ENCODE data around the gene PWWP2A.
"Not testable (repeated sequence)": the region's sequence is repeated elsewhere in the genome, so short reads cannot be mapped to it uniquely, and the experiment has no call there.

Gene PWWP2A

DNA sequence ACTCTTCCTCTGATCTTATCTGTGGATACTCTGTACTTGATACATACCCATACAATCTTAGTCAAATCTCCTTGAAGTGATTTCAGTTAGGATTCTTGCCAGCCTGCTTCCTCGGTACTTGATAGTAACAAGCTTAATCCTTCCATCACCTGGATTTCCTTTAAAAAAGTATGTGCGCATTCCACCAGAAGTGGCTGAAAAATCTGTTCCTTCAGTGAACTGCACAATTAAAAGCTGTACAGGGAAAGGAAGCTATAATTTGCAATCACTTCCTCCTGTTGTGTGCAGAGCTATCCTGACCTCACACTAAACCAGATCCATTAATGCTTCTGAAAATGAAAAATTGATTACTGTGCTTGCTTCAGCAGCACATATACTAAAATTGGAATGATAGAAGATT, 47.3 kb downstream of the PWWP2A start:
- DNase-seq (ENCODE audit: low read depth): no peak

DNA sequence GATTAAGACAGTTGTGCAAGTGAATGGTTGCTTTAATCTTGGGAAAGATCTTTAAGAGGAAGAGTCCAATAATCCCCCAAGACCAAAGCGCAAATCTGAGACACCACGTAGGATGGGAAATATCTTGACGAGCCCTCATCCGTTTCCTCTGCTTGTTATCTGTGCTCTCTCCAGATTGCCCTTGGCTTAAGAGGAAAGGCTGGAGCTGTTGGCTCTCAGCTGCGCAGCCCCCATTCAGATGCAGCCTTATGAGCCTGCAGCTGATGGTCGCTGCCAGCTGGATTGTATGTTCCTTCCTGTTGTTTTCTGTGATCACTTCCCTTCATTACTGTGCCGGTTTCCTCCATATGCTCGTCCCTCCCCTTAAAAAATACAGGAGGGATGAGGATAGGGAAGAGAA, 47.7 kb downstream of the PWWP2A start:
- DNase-seq (ENCODE audit: low read depth): no peak

GRCh38 chr5:160069120-160069519, 50.1 kb downstream of the PWWP2A start:
- DNase-seq (ENCODE audit: low read depth): not testable (repeated sequence)

- DNase-seq (ENCODE audit: low read depth): no peak
Observed at GRCh38 chr5:160064995-160065614, 54.1 kb downstream of the PWWP2A start.

GRCh38 chr5:160064417-160064810, 54.8 kb downstream of the PWWP2A start:
- DNase-seq (ENCODE audit: low read depth): no peak

DNA sequence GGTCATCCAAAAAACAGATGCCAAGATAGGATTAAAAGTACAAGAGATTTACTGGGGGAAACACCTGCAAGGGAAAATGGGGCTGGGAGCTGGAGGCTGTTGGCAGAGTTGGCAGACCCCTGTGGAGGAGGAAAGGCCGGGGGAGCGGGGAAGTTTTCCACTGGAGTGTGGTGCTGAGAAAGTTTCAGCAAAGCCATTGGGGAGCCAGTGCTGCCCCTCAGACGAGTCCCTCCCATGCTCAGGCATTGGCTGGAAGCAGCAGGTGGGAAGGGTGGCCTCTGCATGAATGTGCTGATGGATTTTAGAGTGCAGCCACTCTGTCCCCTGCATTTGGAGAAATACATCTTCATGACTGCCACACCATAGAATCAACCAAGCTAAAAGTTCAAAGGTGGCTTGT, 57.5 kb downstream of the PWWP2A start:
- DNase-seq (ENCODE audit: low read depth): no peak

GRCh38 chr5:160060001-160060400, 59.2 kb downstream of the PWWP2A start:
- DNase-seq (ENCODE audit: low read depth): no peak

DNA sequence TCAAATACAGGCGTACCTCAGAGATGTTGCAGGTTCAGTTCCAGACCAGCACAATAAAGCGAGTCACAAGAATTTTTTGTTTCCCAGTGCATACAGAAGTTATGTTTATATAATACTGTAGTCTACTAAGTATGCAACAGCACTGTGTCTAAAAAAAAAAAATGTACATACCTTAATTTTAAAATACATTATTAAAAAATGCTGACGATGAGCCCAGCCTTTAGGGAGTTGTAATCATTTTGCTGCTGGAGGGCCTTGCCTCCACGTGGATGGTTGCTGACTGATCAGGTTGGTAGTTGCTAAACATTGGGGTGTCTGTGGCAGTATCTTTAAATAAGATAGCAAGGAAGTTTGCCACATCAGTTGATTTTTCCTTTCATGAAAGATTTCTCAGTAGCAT, 62.0 kb downstream of the PWWP2A start:
- DNase-seq (ENCODE audit: low read depth): no peak

DNA sequence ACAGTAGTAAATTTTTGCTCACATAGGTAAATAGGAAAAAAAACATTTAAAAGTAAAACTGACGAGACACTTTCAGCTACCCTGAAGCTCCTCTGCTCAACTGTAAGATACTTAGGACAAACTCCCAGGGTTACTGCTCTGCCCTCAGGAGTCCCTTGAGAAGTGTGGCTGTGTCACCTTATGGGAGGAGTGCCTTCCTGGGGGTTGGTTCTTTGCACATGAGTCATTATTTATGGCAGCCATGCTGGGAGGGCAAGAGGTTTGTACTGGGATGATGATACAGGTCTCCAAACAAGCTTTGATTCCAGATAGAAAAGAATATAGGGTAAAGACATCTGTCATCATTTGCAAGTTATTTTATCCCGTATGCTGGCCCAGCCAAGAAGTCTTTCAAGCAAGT, 64.4 kb downstream of the PWWP2A start:
- DNase-seq (ENCODE audit: low read depth): no peak

DNA sequence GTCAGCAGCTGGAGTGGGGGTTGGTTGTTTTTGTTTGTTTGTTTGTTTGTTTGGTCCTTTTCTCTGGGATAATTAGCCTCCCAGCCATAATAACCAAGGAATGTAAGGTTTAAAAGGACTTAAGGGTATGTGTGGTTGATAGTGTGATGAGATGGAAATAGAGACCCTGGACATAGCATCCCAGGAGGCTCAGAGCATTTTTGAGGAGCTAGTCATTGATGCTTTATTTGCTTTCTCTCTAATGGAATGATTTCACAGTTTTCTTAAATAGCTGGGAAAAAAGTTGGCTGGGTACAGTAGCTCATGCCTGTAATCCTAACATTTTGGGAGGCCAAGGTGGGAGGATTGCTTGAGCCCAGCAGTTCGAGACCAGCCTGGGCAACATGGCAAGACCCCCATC, 65.2 kb downstream of the PWWP2A start:
- DNase-seq (ENCODE audit: low read depth): no peak

DNA sequence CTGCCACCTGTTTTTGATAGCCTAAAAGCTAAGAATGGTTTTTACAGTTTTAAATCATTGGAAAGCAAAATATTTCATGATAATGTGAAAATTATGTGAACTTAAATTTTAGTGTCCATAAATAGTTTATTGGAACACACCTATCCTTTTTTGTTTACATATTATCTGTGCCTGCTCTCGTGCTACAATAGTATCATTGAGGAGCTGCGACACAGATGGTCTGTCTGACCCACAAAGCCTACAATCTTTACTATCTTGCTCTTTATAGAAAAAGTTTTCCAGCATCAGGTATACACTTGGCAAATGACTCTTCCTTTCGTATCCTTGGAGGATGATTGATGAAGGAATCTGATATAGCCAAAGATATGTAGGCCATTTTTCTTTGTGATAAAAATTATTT, 70.2 kb downstream of the PWWP2A start:
- no peak for DNase-seq (ENCODE audit: low read depth)

GRCh38 chr5:160048131-160048530, 71.1 kb downstream of the PWWP2A start:
- no peak for DNase-seq (ENCODE audit: low read depth)

DNA sequence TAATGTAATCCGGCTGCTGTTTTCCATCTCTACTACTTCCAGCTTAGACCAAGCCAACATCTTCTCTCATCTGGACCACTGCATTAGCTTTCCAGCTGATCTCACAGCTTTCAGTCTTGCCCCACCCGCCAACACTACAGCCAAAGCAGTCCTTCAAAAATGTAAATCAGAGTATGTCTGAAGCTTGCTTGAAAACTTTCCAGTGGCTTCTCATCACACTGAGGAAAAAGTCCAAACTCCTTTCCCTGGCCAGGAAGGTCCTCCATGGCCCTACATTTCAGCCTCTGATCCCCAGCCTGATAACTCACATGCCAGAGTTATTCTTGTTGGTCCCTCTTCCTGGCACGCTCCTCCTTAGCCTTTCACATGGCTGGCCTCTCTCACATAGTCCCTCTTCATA, 71.8 kb downstream of the PWWP2A start:
- DNase-seq (ENCODE audit: low read depth): no peak

DNA sequence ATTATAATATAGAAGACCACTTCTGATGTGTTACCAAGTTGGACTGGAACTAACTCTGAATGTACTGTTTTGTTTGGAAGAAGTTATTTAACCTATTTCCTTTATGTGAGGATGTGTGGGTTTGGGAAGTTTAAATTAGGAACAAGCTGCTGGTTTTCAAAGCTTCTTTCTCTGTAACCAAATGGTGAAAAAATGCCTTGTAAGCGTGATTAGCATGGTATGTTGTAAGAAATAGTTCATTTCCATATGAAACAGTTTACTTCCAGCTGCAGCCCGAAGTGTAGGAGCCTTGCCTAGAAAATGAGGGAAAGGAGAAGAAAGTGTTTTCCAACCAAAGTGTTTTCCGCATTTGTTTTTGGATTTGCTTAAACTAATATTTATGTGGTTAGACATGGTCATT, 74.3 kb downstream of the PWWP2A start:
- no peak for DNase-seq (ENCODE audit: low read depth)

GRCh38 chr5:160044391-160044804, 74.9 kb downstream of the PWWP2A start:
- DNase-seq (ENCODE audit: low read depth): no peak

GRCh38 chr5:160042671-160043070, 76.6 kb downstream of the PWWP2A start:
- no peak for DNase-seq (ENCODE audit: low read depth)

Measured in stimulated activated CD8-positive, alpha-beta memory T cell treated with anti-CD3 and anti-CD28 coated beads, Interleukin-4, amount 100 ng/mL, for 24 hours (primary cell).